ENCODE data around the gene GBA2. TPM values are rescaled to one million over a fixed set of nuclear protein-coding genes. Genes with fewer than 3 reads are reported as not detected.

Gene GBA2
- total and polyA plus RNA-seq, 2 experiments from 2014 or later: 58.5 to 80.2 TPM

- no peaks in the 10 kb centered on the region for H3K36me3 ChIP-seq (replicated peaks; ENCODE audit: insufficient read depth, low read depth)
- no peak overlapping the region for H3K4me3 ChIP-seq
- no peaks in the 10 kb centered on the region for H3K9me2 ChIP-seq (replicated peaks; ENCODE audit: insufficient read depth)
- TF ChIP-seq CTCF (IDR thresholded peaks at IDR 0.05; ENCODE audit: poor library complexity): peak; percentile 71
- TF ChIP-seq EZH2 (IDR thresholded peaks at IDR 0.05; ENCODE audit: borderline replicate concordance): no peak
- TF ChIP-seq EZH2phosphoT487 (IDR thresholded peaks at IDR 0.05; ENCODE audit: low read depth, severe bottlenecking, unreplicated experiment): no peak
- H3K4me1 ChIP-seq (ENCODE audit: insufficient read depth): peaks cover 2% of the 10 kb centered on the region
- no peaks in the 10 kb centered on the region for H3K9me3 ChIP-seq (ENCODE audit: low read depth)
- no peaks in the 10 kb centered on the region for H3K79me2 ChIP-seq
- no peaks in the 10 kb centered on the region for H3K27me3 ChIP-seq
- H2AFZ ChIP-seq: no peak overlapping the region
- H3K27ac ChIP-seq: peak overlapping the region; percentile 86
- WGBS (ENCODE audit: low lambda C conversion rate, missing lambda C conversion rate): 47% methylated on average over 9 of the region's 9 CpGs
- peak; percentile 74 for DNase-seq (ENCODE audit: low spot score)
- H4K20me1 ChIP-seq (ENCODE audit: insufficient read depth, poor library complexity, severe bottlenecking): no peaks in the 10 kb centered on the region
- no peak overlapping the region for H3K4me2 ChIP-seq
Measured at GRCh38 chr9:35696520-35697215, 52.4 kb downstream of the GBA2 start.

- H3K4me3 ChIP-seq: no peak overlapping the region
- H3K27ac ChIP-seq: peak overlapping the region; percentile 90
- TF ChIP-seq CTCF (IDR thresholded peaks at IDR 0.05; ENCODE audit: poor library complexity): no peak
- no peak for TF ChIP-seq EZH2phosphoT487 (IDR thresholded peaks at IDR 0.05; ENCODE audit: low read depth, severe bottlenecking, unreplicated experiment)
- TF ChIP-seq EZH2 (IDR thresholded peaks at IDR 0.05; ENCODE audit: borderline replicate concordance): no peak
- no peaks in the 10 kb centered on the region for H3K27me3 ChIP-seq
- H3K4me2 ChIP-seq: no peak overlapping the region
- H3K79me2 ChIP-seq: no peaks in the 10 kb centered on the region
- peak; percentile 51 for DNase-seq (ENCODE audit: low spot score)
- 86% methylated on average over 3 of the region's 3 CpGs for WGBS (ENCODE audit: low lambda C conversion rate, missing lambda C conversion rate)
- no peak overlapping the region for H2AFZ ChIP-seq
- no peaks in the 10 kb centered on the region for H3K9me3 ChIP-seq (ENCODE audit: low read depth)
- peaks cover 6% of the 10 kb centered on the region for H3K4me1 ChIP-seq (ENCODE audit: insufficient read depth)
- no peaks in the 10 kb centered on the region for H4K20me1 ChIP-seq (ENCODE audit: insufficient read depth, poor library complexity, severe bottlenecking)
- no peaks in the 10 kb centered on the region for H3K36me3 ChIP-seq (replicated peaks; ENCODE audit: insufficient read depth, low read depth)
- no peaks in the 10 kb centered on the region for H3K9me2 ChIP-seq (replicated peaks; ENCODE audit: insufficient read depth)
Measured at GRCh38 chr9:35695943-35696401, 53.1 kb downstream of the GBA2 start.

DNA sequence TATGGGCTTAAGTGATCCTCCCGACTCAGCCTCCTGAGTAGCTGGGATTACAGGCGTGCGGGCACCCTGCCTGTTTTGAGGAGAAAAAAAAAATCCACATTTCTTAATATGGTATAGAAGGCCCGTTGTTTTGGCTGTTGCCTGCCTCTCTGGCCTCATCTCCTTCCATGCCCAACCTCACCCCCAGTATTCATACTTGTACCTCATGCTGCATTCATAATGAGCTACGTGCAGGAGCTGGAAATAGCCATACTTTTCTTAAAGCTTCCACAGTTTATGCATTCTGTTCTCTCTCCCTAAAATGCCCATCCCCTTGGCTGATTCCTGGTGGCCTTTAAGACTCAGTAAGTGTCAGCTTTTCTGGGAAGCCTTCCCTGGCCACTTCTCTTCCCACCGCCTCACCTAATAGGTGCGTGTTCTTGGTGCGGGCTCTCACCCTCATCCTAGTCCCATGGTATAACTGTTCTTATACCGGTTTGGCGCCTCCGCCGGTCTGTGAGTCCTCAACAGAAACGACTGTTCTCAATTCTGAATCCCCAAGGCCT is 57.2 kb downstream of the GBA2 start:
- Histone ChIP-seq H3K4me3 (no peak overlapping the region), H3K27ac (peak overlapping the region; percentile 94), H3K79me2 (peaks cover 3% of the 10 kb centered on the region), H3K27me3 (no peaks in the 10 kb centered on the region), H2AFZ (no peak overlapping the region), H3K9me3 (ENCODE audit: low read depth) (no peaks in the 10 kb centered on the region), H3K36me3 (replicated peaks; ENCODE audit: insufficient read depth, low read depth) (no peaks in the 10 kb centered on the region), H3K4me2 (peak overlapping the region; percentile 99), H4K20me1 (ENCODE audit: insufficient read depth, poor library complexity, severe bottlenecking) (no peaks in the 10 kb centered on the region), H3K4me1 (ENCODE audit: insufficient read depth) (peaks cover 20% of the 10 kb centered on the region), H3K9me2 (replicated peaks; ENCODE audit: insufficient read depth) (no peaks in the 10 kb centered on the region)
- DNase-seq (ENCODE audit: low spot score): no peak
- TF ChIP-seq EZH2phosphoT487 (IDR thresholded peaks at IDR 0.05; ENCODE audit: low read depth, severe bottlenecking, unreplicated experiment): no peak
- TF ChIP-seq EZH2 (IDR thresholded peaks at IDR 0.05; ENCODE audit: borderline replicate concordance): no peak
- TF ChIP-seq CTCF (IDR thresholded peaks at IDR 0.05; ENCODE audit: poor library complexity): peak; percentile 5
- WGBS (ENCODE audit: low lambda C conversion rate, missing lambda C conversion rate): 71% methylated on average over 13 of the region's 13 CpGs
